HUES64 (cell line): Measurements from ENCODE around the gene IRF4.

Source experiments
- H3K27ac ChIP-seq: 2 replicates; pipeline ENCODE4 v1.7.0; 2013; ENCODE audit warnings: low read depth, low read length, inconsistent platforms
- H3K27me3 ChIP-seq: 2 replicates; pipeline ENCODE4 v1.6.1; 2013; ENCODE audit warnings: mild to moderate bottlenecking, low read length; ENCODE audit not compliant: insufficient read depth
- H3K36me3 ChIP-seq: 2 replicates; pipeline ENCODE4 v1.6.1; 2013; ENCODE audit warnings: mild to moderate bottlenecking, low read length; ENCODE audit not compliant: insufficient read depth
- H3K4me1 ChIP-seq: 2 replicates; pipeline ENCODE4 v1.6.1; 2013; ENCODE audit warnings: mild to moderate bottlenecking, low read length, moderate library complexity; ENCODE audit not compliant: insufficient read depth
- H3K4me3 ChIP-seq: 2 replicates; pipeline ENCODE4 v1.5.1; 2013; ENCODE audit warnings: mild to moderate bottlenecking, low read length, moderate library complexity
- H3K9ac ChIP-seq: 2 replicates; pipeline ENCODE4 v1.6.1; 2013; ENCODE audit warnings: mild to moderate bottlenecking, low read depth, low read length
- H3K9me3 ChIP-seq: 2 replicates; pipeline ENCODE4 v1.6.1; 2013; ENCODE audit warnings: low read depth, low read length; ENCODE audit not compliant: insufficient read depth
- WGBS: fragments of 150-250, 120-280 bp; methylation state at CpG from one replicate; pipeline ENCODE4 v1.1.7; 2013; ENCODE audit warnings: missing lambda C conversion rate; 5-methylcytosine and 5-hydroxymethylcytosine counted together

Gene IRF4

DNA sequence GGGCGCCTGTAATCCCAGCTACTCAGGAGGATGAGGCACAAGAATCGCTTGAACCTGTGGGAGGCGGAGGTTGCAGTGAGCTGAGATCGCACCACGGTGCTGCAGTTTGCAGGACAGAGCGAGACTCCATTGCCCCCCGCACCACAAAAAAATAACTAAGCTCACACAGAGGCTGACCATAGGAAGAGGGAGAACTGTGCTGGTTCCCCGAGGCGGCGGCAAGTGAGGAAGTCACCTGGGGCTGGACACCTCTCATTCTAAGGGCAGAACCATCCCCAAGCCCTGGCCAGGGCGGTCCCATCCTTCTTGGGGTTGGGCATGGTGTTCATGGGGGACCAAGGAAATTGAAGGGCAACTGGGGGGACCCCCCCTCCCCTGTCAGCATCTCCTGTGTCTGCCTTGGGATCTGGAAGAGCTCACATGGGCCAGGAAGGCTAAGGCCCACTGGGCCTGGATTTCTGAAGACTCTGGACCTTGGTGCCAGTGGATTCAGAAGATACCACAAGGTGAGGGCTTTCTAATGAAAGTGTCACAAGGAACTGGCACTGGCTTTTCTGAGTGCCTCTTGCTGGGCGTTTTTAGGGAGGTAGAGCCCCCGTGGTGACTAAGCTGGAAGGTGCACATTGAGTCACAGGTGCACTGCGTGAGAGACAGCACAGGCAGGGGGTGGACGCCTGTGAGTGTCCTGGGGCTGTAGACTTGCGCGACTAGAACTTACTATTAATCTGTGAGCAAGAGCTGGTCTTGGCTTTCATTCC lies 11.5 kb downstream of the IRF4 start:
- H3K9me3 ChIP-seq = no peaks in the 10 kb centered on the region
- H3K4me3 ChIP-seq = no peak overlapping the region
- no peaks in the 10 kb centered on the region for H3K36me3 ChIP-seq
- WGBS = 87% methylated on average over 17 of the region's 17 CpGs
- H3K4me1 ChIP-seq = no peaks in the 10 kb centered on the region
- no peak overlapping the region for H3K27ac ChIP-seq
- no peaks in the 10 kb centered on the region for H3K27me3 ChIP-seq
- no peak overlapping the region for H3K9ac ChIP-seq

GRCh38 chr6:403659-404655 lies 12.4 kb downstream of the IRF4 start:
- Histone ChIP-seq H3K4me3 (no peak overlapping the region), H3K9me3 (no peaks in the 10 kb centered on the region), H3K9ac (no peak overlapping the region), H3K36me3 (no peaks in the 10 kb centered on the region), H3K4me1 (no peaks in the 10 kb centered on the region), H3K27me3 (no peaks in the 10 kb centered on the region), H3K27ac (no peak overlapping the region)
- WGBS = 95% methylated on average over 19 of the region's 19 CpGs

DNA sequence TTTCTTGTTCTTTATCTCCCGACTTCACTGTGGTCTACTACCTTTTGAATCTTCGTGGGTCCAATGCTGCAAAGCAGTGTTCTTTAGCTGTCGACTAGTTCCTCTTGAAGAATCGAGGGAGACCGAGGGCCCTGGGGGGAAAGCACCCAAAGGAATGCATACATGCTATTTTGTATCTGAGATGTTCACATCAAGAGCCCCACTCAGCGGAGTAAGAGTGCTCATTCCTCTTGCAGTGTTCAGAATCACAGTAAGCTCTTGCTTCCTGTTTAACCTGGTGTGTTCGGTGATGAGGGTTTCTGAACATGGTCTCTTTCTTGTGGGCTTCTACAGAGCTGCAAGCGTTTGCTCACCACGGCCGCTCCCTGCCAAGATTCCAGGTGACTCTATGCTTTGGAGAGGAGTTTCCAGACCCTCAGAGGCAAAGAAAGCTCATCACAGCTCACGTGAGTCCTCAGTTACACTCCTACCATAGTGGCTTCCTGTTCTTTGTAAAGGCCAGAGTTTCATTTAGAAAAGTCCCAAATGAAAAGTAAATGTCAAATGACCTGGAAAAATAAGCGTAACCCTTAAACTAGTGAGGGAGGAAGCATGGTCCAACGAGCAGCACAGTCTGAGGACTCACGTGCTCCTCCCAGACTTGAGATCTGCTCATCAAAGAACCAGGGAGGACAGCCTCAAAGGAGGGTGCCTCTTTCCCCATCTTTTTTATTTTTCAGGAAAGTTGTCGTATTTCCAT lies 13.3 kb downstream of the IRF4 start:
- no peak overlapping the region for H3K27ac ChIP-seq

GRCh38 chr6:408148-408547 lies 16.6 kb downstream of the IRF4 start:
- Histone ChIP-seq H3K4me1 (no peaks in the 10 kb centered on the region), H3K9ac (no peak overlapping the region), H3K4me3 (no peak overlapping the region), H3K9me3 (no peaks in the 10 kb centered on the region), H3K36me3 (no peaks in the 10 kb centered on the region), H3K27me3 (no peaks in the 10 kb centered on the region), H3K27ac (no peak overlapping the region)
- WGBS = 49% methylated on average over 5 of the region's 5 CpGs

More for the DNA sequence above, 13.3 kb downstream of the IRF4 start:
- H3K9ac ChIP-seq = no peak overlapping the region
- no peaks in the 10 kb centered on the region for H3K36me3 ChIP-seq
- H3K27me3 ChIP-seq = no peaks in the 10 kb centered on the region
- H3K4me1 ChIP-seq = no peaks in the 10 kb centered on the region
- no peaks in the 10 kb centered on the region for H3K9me3 ChIP-seq
- H3K4me3 ChIP-seq = no peak overlapping the region
- WGBS = 92% methylated on average over 15 of the region's 15 CpGs

DNA sequence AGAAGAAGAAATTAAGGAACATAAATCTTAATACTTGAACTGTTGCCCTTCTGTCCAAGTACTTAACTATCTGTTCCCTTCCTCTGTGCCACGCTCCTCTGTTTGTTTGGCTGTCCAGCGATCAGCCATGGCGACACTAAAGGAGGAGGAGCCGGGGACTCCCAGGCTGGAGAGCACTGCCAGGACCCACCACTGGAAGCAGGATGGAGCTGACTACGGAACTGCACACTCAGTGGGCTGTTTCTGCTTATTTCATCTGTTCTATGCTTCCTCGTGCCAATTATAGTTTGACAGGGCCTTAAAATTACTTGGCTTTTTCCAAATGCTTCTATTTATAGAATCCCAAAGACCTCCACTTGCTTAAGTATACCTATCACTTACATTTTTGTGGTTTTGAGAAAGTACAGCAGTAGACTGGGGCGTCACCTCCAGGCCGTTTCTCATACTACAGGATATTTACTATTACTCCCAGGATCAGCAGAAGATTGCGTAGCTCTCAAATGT lies 17.1 kb downstream of the IRF4 start:
- 78% methylated on average over 9 of the region's 9 CpGs for WGBS
- Histone ChIP-seq H3K27ac (no peak overlapping the region), H3K27me3 (no peaks in the 10 kb centered on the region), H3K9ac (no peak overlapping the region), H3K4me1 (no peaks in the 10 kb centered on the region), H3K4me3 (no peak overlapping the region), H3K9me3 (no peaks in the 10 kb centered on the region), H3K36me3 (no peaks in the 10 kb centered on the region)

GRCh38 chr6:409370-409972 lies 17.9 kb downstream of the IRF4 start:
- 97% methylated on average over 4 of the region's 4 CpGs for WGBS
- H3K36me3 ChIP-seq = no peaks in the 10 kb centered on the region
- H3K27me3 ChIP-seq = no peaks in the 10 kb centered on the region
- H3K9ac ChIP-seq = no peak overlapping the region
- H3K27ac ChIP-seq = no peak overlapping the region
- no peaks in the 10 kb centered on the region for H3K9me3 ChIP-seq
- no peak overlapping the region for H3K4me3 ChIP-seq
- H3K4me1 ChIP-seq = no peaks in the 10 kb centered on the region

DNA sequence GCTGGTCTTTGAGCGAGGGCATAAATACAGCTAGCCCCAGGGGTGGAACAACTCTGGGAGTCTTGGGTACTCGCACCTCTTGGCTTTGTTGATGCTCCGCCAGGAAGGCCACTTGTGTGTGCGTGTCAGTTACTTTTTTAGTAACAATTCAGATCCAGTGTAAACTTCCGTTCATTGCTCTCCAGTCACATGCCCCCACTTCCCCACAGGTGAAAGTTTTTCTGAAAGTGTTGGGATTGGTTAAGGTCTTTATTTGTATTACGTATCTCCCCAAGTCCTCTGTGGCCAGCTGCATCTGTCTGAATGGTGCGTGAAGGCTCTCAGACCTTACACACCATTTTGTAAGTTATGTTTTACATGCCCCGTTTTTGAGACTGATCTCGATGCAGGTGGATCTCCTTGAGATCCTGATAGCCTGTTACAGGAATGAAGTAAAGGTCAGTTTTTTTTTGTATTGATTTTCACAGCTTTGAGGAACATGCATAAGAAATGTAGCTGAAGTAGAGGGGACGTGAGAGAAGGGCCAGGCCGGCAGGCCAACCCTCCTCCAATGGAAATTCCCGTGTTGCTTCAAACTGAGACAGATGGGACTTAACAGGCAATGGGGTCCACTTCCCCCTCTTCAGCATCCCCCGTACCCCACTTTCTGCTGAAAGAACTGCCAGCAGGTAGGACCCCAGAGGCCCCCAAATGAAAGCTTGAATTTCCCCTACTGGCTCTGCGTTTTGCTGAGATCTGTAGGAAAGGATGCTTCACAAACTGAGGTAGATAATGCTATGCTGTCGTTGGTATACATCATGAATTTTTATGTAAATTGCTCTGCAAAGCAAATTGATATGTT lies 19.2 kb downstream of the IRF4 start:
- Histone ChIP-seq H3K4me1 (no peaks in the 10 kb centered on the region), H3K27me3 (no peaks in the 10 kb centered on the region), H3K4me3 (no peak overlapping the region), H3K9ac (no peak overlapping the region), H3K9me3 (no peaks in the 10 kb centered on the region), H3K27ac (no peak overlapping the region), H3K36me3 (no peaks in the 10 kb centered on the region)
- 91% methylated on average over 15 of the region's 15 CpGs for WGBS

DNA sequence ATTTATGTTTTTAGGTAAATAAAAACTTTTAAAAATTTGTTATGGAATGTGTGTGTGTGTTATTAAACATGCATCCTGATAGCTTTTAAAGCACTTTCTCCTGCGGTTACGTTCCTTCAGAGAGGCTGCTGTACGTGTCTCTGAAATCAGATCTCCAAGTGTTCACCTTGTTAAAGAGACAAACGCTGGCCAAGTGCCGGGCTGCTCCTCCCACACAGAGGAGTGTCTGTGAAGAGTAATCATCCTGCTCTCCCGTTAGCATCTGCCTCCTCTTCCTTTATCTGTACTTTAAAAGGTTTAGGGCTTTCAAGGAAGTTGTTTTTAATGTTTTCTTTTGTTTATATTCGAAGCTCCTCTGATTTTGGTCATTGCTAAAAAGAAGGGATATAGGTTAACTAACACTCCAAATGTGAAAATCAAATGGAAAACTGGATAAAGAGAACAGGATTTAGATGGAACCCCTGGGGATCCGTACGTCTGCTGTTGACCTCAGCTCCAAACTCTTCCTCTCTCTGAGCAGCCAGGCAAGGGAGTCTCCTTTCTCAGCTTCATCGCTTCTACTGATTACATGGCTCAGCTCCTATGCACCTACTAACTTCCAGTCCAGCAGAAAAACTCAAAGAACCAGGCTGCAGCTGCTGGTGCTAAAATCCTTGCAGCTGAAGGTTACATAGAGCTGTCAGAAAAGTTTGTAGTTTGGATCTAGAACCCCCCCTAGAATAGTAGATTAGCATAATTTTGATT lies 20.0 kb downstream of the IRF4 start:
- Histone ChIP-seq H3K27me3 (no peaks in the 10 kb centered on the region), H3K9ac (no peak overlapping the region), H3K36me3 (no peaks in the 10 kb centered on the region), H3K27ac (no peak overlapping the region), H3K9me3 (no peaks in the 10 kb centered on the region), H3K4me1 (no peaks in the 10 kb centered on the region), H3K4me3 (no peak overlapping the region)
- 66% methylated on average over 9 of the region's 10 CpGs for whole genome bisulfite sequencing

DNA sequence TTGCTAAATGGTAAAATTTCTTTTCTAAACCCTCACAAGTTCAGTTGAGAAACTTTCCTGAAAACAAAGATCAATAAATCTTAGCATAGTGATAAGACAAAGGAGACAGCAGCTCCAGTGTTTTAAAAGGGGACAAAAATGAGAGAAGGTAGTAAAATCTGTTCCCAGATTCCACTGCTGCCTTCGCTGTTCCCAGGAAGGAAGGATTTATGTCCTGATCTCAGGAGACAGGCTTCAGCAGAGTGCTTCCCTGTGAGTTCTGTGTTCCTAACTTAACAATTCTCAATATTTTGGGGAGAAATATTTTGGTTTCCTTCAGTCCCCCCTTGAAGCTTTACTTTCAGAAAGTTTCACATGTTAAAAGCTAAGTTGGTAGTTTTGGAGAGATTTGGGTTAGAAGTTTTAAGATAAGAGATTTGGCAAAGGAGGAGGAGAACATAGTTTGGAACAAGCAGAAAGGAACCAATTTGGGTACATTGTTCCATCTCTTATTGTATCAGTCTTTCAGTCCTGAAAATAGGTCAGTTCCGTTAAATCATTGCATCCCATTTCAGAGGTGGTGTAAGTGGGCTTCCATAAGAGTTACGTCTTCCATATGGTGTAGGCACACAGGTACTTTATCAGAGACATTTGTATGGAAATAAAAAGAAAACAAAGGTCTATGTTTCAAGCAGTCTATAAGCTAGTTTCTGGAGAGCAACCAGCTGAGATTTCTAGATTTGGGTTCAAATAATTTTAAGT lies 20.8 kb downstream of the IRF4 start:
- H3K4me1 ChIP-seq = no peaks in the 10 kb centered on the region
- no peak overlapping the region for H3K9ac ChIP-seq
- H3K36me3 ChIP-seq = no peaks in the 10 kb centered on the region
- H3K27ac ChIP-seq = no peak overlapping the region
- no peak overlapping the region for H3K4me3 ChIP-seq
- 89% methylated on average over 3 of the region's 3 CpGs for WGBS
- H3K27me3 ChIP-seq = no peaks in the 10 kb centered on the region
- H3K9me3 ChIP-seq = no peaks in the 10 kb centered on the region
